ENCODE measurements around the gene MVB12A.

The MVB12A gene

GRCh38 chr19:17419621-17420474 is at the start of gene MVB12A:
MVB12A (plus strand) TSS chr19:17420047; CDS start chr19:17420136, 89 bp downstream.
- DNase-seq: peak; percentile 95

GRCh38 chr19:17376935-17377600 is 42.8 kb upstream of the MVB12A start, which contains the start of gene PLVAP:
PLVAP (minus strand) TSS chr19:17377342; CDS start chr19:17377288, 54 bp downstream.
- DNase-seq: no peak

DNA sequence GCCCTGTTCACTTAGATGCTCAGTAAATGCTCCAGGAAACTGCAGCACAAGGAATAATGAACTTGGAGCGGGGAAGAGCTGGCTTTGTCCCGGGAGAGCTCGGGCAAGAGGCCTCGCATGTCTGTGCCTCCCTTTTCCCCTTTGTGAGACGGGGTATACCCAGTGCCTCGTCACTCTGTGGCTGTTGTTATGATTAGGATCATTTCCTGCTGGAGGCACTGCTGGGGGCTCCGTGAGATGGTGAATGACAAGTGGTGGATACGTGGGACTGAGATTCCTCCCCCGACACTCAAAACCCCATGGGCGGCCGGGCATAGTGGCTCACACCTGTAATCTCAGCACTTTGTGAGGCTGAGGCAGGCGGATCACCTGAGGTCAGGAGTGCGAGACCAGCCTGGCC is 41.6 kb upstream of the MVB12A start:
- DNase-seq: no peak

DNA sequence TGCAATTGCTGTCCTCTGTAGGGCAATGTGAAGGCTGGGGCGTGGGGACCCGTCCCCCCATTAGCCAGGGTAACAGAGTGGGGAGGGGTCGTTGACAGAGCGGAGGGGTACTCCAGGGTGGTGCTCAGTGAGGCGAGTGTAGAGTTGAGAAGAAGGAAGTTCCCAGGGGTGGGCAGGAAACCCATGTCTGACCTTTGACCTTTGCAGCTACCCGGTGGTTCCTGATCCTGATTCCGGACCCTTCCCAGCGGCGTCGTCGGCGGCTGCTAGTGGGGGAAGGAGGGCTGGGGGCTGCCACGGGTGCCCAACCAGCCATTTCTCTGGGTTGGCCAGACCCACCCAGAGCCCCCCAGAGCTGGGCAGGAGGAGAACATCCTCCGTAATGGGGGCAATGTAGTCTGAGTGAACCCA is 40.6 kb upstream of the MVB12A start:
- DNase-seq: no peak

GRCh38 chr19:17380426-17381138 is 39.3 kb upstream of the MVB12A start:
- DNase-seq: no peak

DNA sequence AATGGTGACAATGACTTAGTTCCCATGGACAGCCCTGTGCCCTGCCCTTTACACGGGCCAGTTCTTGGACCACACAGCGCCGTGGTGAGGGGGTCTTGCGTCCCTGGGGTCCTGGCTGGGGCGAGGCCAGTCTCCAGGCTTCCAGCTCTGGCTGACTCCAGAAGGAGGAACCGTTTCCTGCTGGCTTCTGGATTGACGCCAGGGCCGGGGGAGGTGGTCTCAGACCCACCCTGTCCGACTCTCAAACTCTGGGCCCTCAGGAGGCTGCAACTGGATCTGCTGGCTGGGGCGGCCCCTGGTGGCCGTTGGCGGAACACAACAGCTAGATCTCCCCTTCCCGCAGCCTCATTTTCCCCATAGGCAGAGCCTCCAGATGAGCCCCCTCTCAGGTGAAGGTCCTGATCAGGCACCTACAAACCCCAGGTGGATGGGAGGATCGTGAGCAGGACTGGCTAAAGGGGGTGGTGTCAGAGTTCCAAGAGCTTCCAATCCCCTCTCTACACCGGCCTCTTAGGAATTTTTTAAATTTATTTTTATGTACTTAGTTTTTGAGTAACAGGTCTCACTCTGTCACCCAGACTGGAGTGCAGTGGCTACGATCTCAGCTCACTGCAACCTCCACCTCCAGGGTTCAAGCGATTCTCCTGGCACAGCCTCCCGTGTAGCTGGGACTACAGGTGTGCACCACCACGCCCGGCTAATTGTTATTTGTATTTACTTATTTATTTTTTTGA is 33.8 kb upstream of the MVB12A start:
- peak; percentile 72 for DNase-seq

DNA sequence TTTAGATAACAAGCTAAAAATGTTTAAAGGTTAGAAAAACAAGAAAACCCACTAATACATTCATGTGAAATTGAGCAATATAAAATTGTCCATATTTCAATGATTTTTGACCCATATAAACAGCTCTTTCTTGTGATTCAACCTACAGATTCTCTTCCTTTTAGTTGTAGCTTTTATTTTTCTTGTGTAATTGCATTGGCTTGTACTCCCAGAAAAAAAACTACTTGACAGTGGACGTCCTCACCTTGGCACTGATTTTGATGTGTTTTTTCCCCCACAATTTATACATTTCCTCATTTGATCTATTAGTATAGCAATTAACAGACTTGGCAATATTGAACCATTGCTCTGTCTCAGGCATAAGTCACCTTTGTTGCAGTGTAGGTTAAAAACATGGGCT is 30.6 kb upstream of the MVB12A start:
- no peak for DNase-seq

DNA sequence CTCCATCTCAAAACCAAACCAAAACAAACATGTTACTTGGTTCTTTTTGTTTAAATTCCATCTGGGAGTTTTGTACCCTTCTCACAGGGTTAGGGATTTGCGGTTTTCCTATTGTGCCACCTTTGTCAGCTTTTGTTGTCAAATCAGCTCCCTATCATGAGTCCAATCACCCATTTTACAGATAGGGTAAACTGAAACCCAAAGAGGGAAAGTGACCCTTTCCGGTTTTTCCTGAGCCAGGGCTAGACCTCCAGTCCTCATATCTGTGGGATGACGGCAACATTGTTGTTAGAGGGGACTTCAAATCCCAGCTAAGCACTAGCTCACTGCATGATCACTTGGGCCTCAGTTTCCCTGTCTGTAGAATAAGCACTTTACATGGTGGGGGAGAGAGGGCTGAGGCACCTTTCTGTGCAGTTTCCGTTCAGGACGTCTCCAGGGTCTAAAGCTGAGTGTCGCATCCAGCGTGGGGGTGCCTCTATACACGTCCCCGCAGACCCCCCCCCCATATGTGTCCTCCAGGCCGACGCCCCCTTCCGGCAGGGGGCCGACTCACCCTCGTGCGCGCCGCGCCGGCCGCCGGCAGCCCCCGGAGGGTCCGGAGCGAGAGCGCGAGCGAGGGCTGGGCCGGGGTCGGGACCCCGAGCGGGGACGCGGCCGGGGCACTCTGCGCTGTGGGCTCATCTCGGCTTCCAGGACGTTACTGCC is 29.7 kb upstream of the MVB12A start:
- no peak for DNase-seq

GRCh38 chr19:17390665-17391370 is 29.0 kb upstream of the MVB12A start:
- DNase-seq: peak; percentile 94

GRCh38 chr19:17391371-17392151 is 28.3 kb upstream of the MVB12A start:
- DNase-seq: no peak

DNA sequence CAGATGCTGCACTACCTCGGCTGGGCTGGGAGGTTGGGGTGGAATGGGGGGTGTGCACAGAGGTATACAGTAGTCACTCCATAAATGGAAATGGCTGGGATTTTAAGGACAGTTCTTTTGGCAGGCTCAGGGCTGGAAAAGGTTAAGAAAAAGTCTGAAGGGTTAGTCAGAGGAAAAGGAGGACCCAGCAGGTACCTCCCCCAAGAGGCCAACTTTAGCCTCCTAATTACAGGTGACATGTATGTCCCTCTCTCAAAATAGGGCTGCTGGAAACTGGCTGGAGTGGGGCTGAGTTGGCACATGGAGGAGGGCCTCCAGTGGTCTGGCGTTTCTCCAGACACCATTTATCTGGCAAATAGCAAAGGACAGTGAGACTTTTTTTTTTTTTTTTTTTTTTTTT is 26.8 kb upstream of the MVB12A start:
- no peak for DNase-seq

DNA sequence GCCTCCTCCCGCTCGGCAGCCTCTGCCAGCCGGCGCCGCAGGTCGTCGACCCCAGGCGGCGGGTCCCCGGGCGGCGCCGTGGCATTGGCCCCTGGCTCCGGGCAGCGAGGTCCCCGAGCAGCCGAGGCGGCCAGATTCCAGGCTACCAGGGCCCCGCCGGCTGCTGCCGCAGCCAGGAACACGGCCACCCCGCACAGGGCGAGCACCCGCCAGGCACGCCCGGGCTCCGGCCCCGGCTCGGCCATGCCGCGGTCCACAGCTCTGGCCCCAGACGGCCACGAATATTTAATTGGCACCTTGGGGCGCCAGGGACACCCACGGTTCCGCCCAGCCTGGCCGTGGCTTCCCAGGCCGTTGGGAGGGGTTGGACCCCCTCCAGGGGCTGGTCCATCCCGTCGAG is 25.9 kb upstream of the MVB12A start, which contains the start of gene CCDC194:
Gene CCDC194, minus strand, starts transcription at position 283 of the 400 bp plus-strand sequence. Its CDS starts 38 bp downstream, at position 245.
- DNase-seq: no peak

DNA sequence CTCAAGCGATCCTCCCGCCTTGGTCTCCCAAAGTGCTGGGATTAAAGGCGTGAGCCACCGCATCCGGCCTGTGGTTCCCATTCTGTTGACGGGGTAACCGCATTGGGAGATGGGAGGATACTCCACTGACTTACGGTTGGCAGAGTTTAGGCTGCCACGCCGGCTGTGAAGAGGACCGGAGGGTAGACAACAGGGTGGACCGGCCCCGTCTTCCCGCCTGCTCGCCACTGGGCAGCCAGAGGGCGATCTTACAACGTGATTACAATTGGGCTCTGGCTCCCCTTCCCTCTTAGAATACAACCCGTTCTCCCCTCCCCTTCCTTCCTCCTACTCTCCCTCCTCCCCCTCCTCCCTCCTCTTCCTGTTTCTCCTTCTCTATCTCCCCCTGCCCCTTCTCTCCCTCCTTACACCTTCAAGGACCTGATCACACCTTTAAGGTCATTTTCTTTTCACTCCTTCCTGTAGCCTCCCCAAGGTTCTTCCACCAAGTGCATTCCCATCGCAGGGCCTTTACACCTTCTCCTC is 24.9 kb upstream of the MVB12A start:
- peak; percentile 76 for DNase-seq

DNA sequence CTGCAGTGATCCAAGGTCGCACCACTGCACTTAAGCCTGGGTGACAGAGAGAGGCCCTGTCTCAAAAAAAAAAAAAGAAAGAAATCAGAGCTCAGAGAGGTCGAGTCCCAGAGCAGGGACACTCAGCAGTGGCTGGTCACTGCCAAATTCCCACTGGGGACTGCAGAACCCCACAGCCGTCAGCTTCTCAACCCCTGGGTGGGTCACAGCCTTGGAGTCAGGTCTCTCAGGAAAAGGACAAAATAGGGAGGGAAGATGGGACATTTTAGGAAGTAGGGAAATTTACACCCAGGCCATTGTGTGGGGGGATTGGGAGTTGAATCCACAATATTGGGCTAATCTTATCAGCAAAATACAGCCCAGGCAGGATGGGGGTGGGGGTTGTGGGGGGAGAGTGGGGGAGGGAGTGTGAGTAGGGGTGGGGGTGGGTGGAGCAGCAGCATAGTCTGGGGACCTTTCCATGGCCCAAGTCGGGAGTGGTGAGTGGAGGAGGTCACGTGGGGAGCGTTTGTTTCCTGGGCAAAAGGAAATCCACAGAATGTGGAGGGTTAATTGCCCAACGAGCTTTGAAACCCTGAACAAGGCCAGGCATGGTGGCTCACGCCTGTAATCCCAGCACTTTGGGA is 20.8 kb upstream of the MVB12A start:
- no peak for DNase-seq

GRCh38 chr19:17401628-17402027 is 18.2 kb upstream of the MVB12A start:
- DNase-seq: no peak

GRCh38 chr19:17402982-17403855 is 16.6 kb upstream of the MVB12A start:
- DNase-seq: peak; percentile 59

DNA sequence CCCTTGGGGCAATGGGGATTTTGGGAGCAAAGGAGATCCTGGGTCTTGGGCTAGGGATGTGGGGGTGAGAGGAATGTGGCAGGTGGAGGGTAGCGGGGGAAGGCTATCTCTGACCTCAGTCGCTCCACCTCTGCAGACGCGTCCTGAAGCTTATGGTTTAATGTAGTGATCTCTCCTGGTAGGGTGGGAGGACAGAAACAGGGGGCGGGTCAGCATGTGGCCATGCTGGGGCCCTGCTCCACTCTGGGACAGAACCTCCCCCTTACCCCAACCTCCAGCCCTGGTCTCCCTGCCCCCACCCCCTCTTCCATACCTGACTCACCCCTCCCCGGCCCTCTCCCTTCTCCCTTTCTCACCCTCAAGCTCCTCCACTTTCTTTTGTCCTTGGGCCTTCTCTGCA is 15.8 kb upstream of the MVB12A start:
- no peak for DNase-seq

GRCh38 chr19:17404621-17405249 is 15.1 kb upstream of the MVB12A start:
- no peak for DNase-seq
